ENCODE measurements around the gene ARMC12.
A peak's percentile ranks its signal among the peaks of the same experiment; 100 is the strongest.
"Not testable (repeated sequence)": the region's sequence is repeated elsewhere in the genome, so short reads cannot be mapped to it uniquely, and the experiment has no call there.

ARMC12 gene, protein sequence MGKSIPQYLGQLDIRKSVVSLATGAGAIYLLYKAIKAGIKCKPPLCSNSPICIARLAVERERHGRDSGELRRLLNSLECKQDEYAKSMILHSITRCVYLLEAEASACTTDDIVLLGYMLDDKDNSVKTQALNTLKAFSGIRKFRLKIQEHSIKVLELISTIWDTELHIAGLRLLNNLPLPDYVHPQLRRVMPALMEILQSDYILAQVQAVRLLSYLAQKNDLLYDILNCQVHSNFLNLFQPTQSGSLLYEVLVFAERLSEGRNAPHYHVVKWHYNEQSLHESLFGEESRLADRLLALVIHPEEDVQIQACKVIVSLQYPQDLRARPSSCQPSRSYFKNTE

DNA sequence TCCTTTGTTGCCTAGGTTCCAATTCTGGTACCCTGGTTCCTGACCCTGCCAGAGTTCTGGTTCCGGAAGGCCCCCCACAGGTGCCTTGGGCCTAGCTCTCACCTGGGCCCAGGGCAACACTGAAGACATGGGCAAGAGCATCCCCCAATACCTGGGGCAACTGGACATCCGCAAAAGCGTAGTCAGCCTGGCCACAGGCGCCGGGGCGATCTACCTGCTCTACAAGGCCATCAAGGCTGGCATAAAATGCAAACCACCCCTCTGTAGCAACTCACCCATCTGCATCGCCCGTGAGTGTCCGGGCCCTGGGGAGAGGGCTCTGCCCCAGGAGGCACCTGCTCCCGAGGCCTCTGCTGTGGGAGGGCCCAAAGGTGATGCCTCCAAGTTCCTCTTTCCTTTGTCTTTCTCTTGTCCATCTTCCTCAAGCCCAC lies at the start of gene ARMC12:
TSS of gene ARMC12 (plus strand) at position 51 of the 431 bp plus-strand sequence. CDS start at position 128, 77 bp downstream.
- Histone ChIP-seq H3K4me1 (ENCODE audit: control insufficient read depth, insufficient read depth, low read length, unreplicated experiment) (peaks cover 17% of the 10 kb centered on the region), H3K27ac (ENCODE audit: low read depth, low read length) (no peak within 1 kb of the TSS), H3K36me3 (ENCODE audit: insufficient read depth, low read length) (no peaks in the 10 kb centered on the region), H3K4me3 (ENCODE audit: low read depth, low read length) (no peak within 1 kb of the TSS), H3K79me2 (ENCODE audit: control insufficient read depth, insufficient read depth, low read length, unreplicated experiment) (no peaks in the 10 kb centered on the region), H2AFZ (ENCODE audit: low read length, unreplicated experiment) (no peak within 1 kb of the TSS), H3K27me3 (ENCODE audit: insufficient read depth, low read length) (no peaks in the 10 kb centered on the region)

DNA sequence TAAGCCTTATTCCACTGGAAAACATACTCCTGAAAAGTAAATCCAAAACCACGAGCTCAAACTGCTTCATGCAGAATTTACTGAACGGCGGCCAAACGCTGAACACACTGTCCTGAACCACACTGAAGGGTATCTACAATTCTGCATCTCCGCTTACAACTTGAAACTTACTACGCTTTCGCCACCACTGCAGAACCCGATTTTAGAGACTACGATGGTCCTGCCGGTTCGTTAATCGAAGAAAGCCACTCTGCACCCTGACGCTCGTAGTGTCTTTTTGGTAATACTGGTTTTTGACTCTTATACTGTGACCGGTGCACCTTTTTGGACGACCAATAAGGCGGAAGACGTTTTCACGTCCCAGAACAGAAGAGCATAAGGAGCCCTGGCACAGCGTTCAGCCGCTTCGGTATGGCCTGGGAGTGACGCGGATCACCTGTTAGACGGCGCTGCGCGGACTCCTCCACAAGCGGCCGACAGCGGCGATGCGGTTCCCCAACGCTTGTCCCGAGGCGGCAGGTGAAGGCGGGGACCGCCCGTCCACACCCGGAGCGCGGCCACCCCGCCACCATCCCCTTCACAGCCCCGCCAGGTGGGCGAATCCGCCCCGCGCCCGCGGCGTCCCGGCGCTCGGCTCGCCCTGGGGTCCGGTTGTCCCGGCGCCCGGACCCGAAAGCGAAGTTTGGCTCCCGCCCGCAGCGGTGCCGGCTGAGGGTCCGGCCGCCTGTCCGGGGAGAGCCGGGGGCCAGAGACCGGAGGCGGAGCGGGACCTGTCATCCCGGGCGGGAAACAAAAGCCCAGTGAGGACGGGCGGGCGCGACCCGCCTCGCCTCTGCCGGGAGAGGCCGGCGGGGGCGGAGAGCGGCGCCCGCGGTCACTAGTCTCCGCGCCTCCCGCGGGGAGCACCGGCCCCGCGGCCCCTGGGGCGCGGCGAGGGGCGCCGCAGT lies 48.9 kb upstream of the ARMC12 start:
- no peak overlapping the region for H2AFZ ChIP-seq (ENCODE audit: low read length, unreplicated experiment)
- no peaks in the 10 kb centered on the region for H3K27me3 ChIP-seq (ENCODE audit: insufficient read depth, low read length)
- peak overlapping the region; percentile 76 for H3K27ac ChIP-seq (ENCODE audit: low read depth, low read length)
- H3K79me2 ChIP-seq (ENCODE audit: control insufficient read depth, insufficient read depth, low read length, unreplicated experiment), result peaks cover 55% of the 10 kb centered on the region
- H3K4me3 ChIP-seq (ENCODE audit: low read depth, low read length), result peak overlapping the region; percentile 97
- peaks cover 4% of the 10 kb centered on the region for H3K4me1 ChIP-seq (ENCODE audit: control insufficient read depth, insufficient read depth, low read length, unreplicated experiment)
- peaks cover 7% of the 10 kb centered on the region; the same call in 1 of the 2 replicates for H3K36me3 ChIP-seq (ENCODE audit: insufficient read depth, low read length)

DNA sequence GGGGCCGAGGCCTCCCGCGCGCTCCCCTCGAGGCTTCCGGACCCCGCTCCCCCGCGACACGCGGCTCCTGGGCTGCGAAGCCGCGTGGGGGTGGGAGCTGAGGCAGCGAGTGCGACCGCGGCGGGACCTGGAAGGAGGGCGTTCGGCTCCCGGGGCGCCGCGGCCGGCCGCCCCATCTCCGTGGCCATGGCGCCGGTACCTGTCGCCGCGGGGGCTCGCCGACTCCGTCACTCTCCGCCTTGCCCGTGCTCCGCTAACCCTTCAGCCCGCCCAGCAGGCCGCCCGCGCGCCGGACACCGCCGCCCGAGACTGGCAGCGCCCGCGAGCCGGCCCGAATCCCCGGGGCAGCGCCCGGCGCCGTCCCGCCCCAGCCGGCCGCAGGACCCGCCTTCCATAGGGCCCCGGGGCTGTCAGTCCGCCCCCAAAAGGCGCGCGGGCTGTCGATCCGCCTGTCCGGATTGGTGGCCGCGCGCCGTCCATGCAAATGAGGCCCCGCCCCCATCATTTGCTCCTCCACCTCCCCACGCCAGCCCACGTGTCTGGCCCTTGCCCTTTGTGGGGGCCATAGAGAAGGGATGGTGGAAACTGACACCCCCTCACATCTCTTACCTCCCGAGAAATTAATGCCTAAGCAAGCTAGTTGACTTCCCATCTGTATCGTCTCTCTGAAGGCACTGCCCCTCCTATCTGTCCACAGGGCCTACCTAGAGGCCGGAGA lies 48.1 kb upstream of the ARMC12 start, which contains the start of gene FKBP5:
TSS of gene FKBP5 (minus strand) at position 311 of the 718 bp plus-strand sequence. CDS start 46,091 bp downstream, outside the sequence.
- peak within 1 kb of the TSS; percentile 76 for H3K27ac ChIP-seq (ENCODE audit: low read depth, low read length)
- H3K36me3 ChIP-seq (ENCODE audit: insufficient read depth, low read length), result peaks cover 7% of the 10 kb centered on the region; the same call in 1 of the 2 replicates
- peak within 1 kb of the TSS; percentile 97 for H3K4me3 ChIP-seq (ENCODE audit: low read depth, low read length)
- H2AFZ ChIP-seq (ENCODE audit: low read length, unreplicated experiment), result peak within 1 kb of the TSS; percentile 83
- H3K27me3 ChIP-seq (ENCODE audit: insufficient read depth, low read length), result no peaks in the 10 kb centered on the region
- H3K79me2 ChIP-seq (ENCODE audit: control insufficient read depth, insufficient read depth, low read length, unreplicated experiment), result peaks cover 48% of the 10 kb centered on the region
- H3K4me1 ChIP-seq (ENCODE audit: control insufficient read depth, insufficient read depth, low read length, unreplicated experiment), result peaks cover 4% of the 10 kb centered on the region

DNA sequence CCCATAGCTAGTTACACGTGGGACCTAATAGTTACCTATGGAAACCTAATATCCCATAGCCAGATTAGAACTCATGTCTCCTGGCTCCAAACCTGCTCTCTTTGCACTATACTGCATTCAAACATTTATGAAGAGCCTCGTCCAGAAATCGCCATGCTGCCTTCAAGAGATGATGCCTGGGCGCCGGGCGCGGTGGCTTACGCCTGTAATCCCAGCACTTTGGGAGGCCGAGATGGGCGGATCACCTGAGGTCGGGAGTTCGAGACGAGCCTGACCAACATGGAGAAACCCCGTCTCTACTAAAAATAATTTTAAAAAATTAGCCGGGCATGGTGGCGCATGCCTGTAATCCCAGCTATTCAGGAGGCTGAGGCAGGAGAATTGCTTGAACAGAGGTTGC lies 46.8 kb upstream of the ARMC12 start:
- not testable (repeated sequence) for H3K27me3 ChIP-seq (ENCODE audit: insufficient read depth, low read length); H2AFZ ChIP-seq (ENCODE audit: low read length, unreplicated experiment); H3K4me1 ChIP-seq (ENCODE audit: control insufficient read depth, insufficient read depth, low read length, unreplicated experiment); H3K4me3 ChIP-seq (ENCODE audit: low read depth, low read length); H3K36me3 ChIP-seq (ENCODE audit: insufficient read depth, low read length); H3K27ac ChIP-seq (ENCODE audit: low read depth, low read length)
- peaks cover 36% of the 10 kb centered on the region for H3K79me2 ChIP-seq (ENCODE audit: control insufficient read depth, insufficient read depth, low read length, unreplicated experiment)

DNA sequence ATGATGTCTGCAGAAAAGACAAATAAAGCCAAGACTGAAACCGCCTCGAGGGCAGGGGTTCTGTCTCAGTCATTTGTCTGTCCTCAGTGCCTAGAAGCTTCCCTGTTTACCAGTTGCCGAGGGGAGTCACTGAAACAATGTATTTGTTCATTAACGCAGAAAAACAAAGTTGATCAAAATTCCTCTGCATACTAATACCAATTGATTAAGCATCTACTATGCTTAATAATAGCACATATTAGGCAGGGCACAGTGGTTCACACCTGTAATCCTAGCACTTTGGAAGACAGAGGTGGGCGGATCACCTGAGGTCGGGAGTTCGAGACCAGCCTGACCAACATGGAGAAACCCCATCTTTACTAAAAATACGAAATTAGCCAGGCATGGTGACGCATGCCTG lies 46.3 kb upstream of the ARMC12 start:
- Histone ChIP-seq H3K4me1 (ENCODE audit: control insufficient read depth, insufficient read depth, low read length, unreplicated experiment) (peaks cover 4% of the 10 kb centered on the region), H3K79me2 (ENCODE audit: control insufficient read depth, insufficient read depth, low read length, unreplicated experiment) (peaks cover 31% of the 10 kb centered on the region), H3K27ac (ENCODE audit: low read depth, low read length) (no peak overlapping the region), H3K27me3 (ENCODE audit: insufficient read depth, low read length) (no peaks in the 10 kb centered on the region), H3K36me3 (ENCODE audit: insufficient read depth, low read length) (0 out of 2 replicates have a peak, but pooled peaks cover 3% of the 10 kb centered on the region), H3K4me3 (ENCODE audit: low read depth, low read length) (no peak overlapping the region), H2AFZ (ENCODE audit: low read length, unreplicated experiment) (no peak overlapping the region)

DNA sequence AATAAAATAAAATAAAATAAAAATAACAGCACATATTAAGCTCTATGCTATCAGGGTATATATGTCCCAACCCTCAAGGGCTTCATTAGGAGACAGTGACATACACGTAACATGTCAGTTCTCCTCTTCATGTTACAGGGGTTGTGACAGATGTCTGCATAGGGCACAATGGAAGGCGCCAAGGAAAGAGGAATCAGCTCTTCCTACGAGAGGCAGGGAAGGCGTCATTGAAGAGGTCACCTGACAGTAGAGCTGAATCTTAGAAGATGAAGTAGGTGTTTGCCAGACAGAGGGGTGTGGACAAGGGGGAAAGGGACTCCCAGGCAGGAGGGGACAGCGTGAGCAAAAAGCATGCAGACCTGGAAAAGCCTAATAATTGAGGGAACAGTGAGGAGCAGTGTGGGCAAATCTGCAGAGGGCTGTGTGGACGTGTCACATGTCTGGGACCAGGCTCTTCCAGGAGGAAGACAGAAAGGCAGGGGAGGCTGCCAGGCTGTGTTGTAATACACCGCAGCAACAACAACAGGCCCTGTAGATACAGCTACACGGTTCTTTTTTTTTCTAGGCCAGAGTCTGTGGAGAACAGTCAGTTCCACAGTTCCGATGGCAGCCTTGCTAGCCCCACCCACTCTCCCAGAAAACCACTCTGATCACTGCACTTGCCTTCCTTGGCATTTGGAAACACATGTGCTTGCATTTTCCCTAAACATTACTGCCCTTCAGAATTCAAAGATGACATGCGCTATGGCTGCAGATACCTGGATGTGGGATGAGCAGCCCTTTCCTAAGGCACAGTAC lies 45.6 kb upstream of the ARMC12 start:
- H3K79me2 ChIP-seq (ENCODE audit: control insufficient read depth, insufficient read depth, low read length, unreplicated experiment), result peaks cover 25% of the 10 kb centered on the region
- H3K27me3 ChIP-seq (ENCODE audit: insufficient read depth, low read length), result no peaks in the 10 kb centered on the region
- H3K36me3 ChIP-seq (ENCODE audit: insufficient read depth, low read length), result 0 out of 2 replicates have a peak, but pooled peaks cover 3% of the 10 kb centered on the region
- H2AFZ ChIP-seq (ENCODE audit: low read length, unreplicated experiment), result no peak overlapping the region
- no peak overlapping the region for H3K4me3 ChIP-seq (ENCODE audit: low read depth, low read length)
- H3K27ac ChIP-seq (ENCODE audit: low read depth, low read length), result no peak overlapping the region
- peaks cover 4% of the 10 kb centered on the region for H3K4me1 ChIP-seq (ENCODE audit: control insufficient read depth, insufficient read depth, low read length, unreplicated experiment)

DNA sequence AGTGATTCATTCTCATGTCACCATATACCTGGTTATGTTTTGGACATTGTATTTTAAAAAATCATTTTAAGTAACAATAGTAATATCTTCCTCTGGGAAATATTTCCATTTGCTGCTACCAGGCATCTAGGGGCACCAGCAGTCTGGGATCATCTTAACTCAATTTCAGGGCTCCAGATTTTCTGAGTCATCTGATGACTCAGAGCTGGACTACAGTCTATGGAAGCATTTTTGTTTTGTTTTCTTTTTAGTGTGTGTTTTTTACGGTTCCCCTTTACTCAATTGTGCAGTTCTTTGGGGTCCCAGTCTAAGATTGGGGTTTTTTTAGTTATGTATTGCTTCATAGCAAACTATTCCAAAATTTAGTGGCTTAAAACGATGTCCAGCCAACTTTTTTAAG lies 42.4 kb upstream of the ARMC12 start:
- Histone ChIP-seq H3K79me2 (ENCODE audit: control insufficient read depth, insufficient read depth, low read length, unreplicated experiment) (no peaks in the 10 kb centered on the region), H3K27me3 (ENCODE audit: insufficient read depth, low read length) (no peaks in the 10 kb centered on the region), H2AFZ (ENCODE audit: low read length, unreplicated experiment) (no peak overlapping the region), H3K4me1 (ENCODE audit: control insufficient read depth, insufficient read depth, low read length, unreplicated experiment) (peaks cover 3% of the 10 kb centered on the region), H3K27ac (ENCODE audit: low read depth, low read length) (no peak overlapping the region), H3K4me3 (ENCODE audit: low read depth, low read length) (no peak overlapping the region), H3K36me3 (ENCODE audit: insufficient read depth, low read length) (no peaks in the 10 kb centered on the region)

DNA sequence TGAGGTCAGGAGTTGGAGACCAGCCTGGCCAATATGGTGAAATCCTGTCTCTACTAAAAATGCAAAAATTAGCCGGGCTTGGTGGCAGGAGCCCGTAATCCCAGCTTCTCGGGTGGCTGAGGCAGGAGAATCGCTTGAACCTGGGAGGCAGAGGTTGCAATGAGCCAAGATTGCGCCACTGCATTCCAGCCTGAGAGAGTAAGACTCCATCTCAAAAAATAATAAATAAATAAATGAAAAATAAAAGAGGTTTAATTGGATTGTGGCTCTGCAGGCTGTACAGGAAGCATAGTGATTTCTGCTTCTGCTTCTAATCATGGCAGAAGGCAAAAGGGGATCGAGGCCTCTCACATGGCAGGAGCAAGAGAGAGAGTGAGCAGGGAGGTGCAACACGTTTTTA lies 38.4 kb upstream of the ARMC12 start:
- H3K27me3 ChIP-seq (ENCODE audit: insufficient read depth, low read length); H3K36me3 ChIP-seq (ENCODE audit: insufficient read depth, low read length); H3K79me2 ChIP-seq (ENCODE audit: control insufficient read depth, insufficient read depth, low read length, unreplicated experiment); H3K4me1 ChIP-seq (ENCODE audit: control insufficient read depth, insufficient read depth, low read length, unreplicated experiment); H3K4me3 ChIP-seq (ENCODE audit: low read depth, low read length); H2AFZ ChIP-seq (ENCODE audit: low read length, unreplicated experiment); H3K27ac ChIP-seq (ENCODE audit: low read depth, low read length): not testable (repeated sequence)

DNA sequence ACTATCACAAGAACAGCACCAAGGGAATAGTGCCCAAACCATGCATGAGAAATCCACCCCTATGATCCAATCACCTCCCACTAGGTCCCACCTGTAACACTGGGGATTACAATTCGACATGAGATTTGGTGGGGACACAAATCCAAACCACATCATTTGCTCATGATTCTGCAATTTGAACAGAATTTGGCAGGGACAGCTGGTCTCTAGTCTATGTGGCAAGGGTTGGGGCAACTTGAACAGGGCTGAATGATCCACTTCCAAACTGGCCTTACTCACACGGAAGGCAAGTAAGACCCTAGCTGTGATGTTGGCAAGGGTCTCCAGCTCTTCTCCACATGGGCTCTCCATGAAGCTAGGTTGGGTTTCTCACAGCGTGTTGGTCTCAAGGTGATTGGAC lies 38.0 kb upstream of the ARMC12 start:
- Histone ChIP-seq H3K27ac (ENCODE audit: low read depth, low read length) (no peak overlapping the region), H3K79me2 (ENCODE audit: control insufficient read depth, insufficient read depth, low read length, unreplicated experiment) (no peaks in the 10 kb centered on the region), H3K27me3 (ENCODE audit: insufficient read depth, low read length) (no peaks in the 10 kb centered on the region), H3K4me1 (ENCODE audit: control insufficient read depth, insufficient read depth, low read length, unreplicated experiment) (peaks cover 3% of the 10 kb centered on the region), H3K36me3 (ENCODE audit: insufficient read depth, low read length) (peaks cover 2% of the 10 kb centered on the region; the same call in 1 of the 2 replicates), H3K4me3 (ENCODE audit: low read depth, low read length) (no peak overlapping the region), H2AFZ (ENCODE audit: low read length, unreplicated experiment) (no peak overlapping the region)

Measured in ACC112 (cell line).